Renal pelvis (tissue), 4 donors: Measurements from ENCODE around the gene SYF2. TPM values are rescaled to one million over a fixed set of nuclear protein-coding genes. Genes with fewer than 3 reads are reported as not detected.

Experiments used
- DNase-seq: peaks from one replicate; pipeline ENCODE4 v3.0.0-alpha.2; 2013
- polyA plus RNA-seq, 3 donors: library from polyadenylated mRNA; unstranded; fragments of 120-200 nt; gene quantifications; one replicate each; pipeline ENCODE4 v1.2.1, GENCODE V29; 2013; ENCODE audit not compliant: insufficient read length in 3 of 3

SYF2 gene
- polyA plus RNA-seq, 3 donors = 95.4 to 110 (median 95.7) TPM

DNA sequence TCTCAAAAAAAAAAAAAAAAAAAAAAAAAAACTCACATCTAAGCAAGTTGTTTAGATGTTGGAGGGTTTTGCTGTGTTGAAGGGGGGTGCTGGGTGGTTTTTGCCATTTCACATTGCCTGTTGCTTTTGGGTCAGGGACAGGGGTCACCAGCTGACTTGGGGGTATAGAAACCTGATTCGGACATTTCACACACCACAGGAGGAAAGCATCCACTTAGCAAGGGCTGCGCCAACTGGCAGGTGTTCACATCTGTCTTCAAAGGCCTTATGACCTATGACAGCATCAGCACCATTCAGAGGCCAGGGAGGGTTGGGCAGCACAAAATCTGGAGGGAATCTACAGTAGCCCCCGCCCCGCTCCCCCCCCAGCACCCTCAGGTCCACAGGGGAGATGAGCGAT, 45.2 kb downstream of the SYF2 start:
- DNase-seq = no peak

- DNase-seq = no peak
Measured at GRCh38 chr1:25186161-25187007, 45.9 kb downstream of the SYF2 start.

GRCh38 chr1:25185409-25186160, 46.7 kb downstream of the SYF2 start:
- DNase-seq = no peak

DNA sequence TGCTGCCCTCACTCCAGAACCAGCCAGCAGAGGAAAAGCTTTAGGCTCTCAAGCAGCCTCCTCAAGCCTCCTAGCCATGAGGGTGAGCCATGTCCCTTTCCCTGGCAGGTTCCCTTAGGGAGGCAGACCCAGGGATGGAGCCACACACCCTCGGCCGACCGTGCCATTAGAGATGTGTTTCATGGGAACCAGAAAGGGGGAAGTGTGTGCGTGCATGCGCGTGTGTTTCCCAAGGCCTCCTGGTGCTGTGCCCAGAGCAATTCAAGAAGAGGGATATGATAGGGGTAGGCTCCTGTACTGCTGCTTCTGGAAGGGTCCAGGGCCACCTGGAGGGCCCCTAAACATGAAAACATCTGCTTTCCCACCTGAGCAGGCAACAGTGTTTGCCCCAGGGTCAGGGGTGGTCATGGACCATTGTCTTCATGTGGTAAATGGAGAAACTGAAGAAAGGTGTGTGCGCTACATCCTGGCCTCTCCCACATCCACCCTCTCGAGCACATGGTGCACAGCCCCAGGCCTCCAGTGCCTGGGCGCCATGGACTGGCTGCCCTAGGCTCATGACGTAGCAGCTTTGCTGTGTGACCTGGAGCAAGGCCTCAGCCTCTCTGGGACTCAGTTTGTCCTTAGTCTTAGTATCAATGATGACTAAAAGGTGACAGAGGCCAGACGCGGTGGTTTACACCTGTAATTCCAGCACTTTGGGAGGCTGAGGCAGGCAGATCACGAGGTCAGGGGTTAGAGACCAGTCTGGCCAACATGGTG, 48.1 kb downstream of the SYF2 start:
- no peak for DNase-seq

GRCh38 chr1:25183126-25183980, 48.9 kb downstream of the SYF2 start:
- no peak for DNase-seq

- no peak for DNase-seq
Measured at GRCh38 chr1:25182629-25183028, 49.7 kb downstream of the SYF2 start.

DNA sequence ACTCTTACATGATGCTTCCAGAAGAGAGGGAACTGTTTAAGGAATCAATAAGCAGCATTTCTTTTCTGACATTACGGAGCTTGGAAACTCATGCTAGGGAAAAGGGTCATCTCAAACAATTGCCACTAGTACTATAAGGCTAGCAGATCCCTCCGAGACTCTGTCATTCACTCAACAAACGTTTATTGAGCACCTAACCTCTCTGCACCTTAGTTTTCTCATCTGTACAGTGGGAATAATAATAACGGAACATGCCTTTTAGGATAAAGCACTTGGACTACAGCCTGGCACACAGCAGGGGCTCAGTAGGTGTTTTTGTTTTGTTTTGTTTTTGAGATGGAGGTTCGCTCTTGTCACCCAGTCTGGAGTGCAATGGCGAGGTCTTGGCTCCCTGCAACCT, 51.3 kb downstream of the SYF2 start:
- no peak for DNase-seq

- no peak for DNase-seq
Measured at GRCh38 chr1:25178917-25179561, 53.3 kb downstream of the SYF2 start.

DNA sequence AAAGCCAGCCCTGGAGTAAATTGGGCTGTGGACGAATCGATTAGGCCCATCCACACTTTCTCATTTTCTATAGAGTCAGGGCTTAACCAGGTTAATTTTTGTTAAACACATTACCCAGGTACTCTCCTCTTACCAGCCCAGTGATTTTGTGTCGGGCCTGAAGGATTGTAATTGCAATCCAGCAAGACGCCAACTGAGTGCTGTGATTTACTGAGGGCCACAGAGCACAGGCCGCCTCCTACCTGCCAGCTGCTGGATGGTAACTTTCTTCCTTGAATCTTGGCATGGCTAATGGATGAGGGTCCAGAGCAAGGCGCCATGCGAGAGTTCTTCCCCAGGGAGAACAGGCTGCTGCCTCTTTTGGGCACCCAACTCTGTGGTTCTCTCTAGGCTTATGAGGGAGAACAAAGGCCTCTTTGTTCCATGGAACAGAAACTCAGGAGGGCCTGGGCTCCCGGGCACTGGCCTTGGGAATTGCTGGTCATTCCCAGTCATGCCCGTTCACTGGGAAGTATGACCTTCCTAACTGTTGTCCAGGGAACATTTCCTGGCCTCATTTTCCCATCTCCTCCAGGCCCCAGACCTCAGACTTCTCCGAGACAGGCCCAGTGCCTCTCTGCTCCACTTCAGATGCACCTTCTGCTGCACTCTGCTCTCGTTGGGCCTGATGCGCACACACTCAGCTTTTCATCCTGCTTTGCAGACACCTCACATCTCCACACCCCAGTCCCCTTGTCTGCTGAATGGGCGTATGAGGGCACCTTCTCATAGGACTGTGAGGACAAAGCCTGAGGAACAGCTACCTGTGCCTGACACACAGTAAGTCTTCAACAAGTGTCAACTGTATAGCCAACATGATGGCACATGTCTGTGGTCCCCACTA, 57.3 kb downstream of the SYF2 start:
- DNase-seq = no peak

GRCh38 chr1:25174363-25174729, 58.0 kb downstream of the SYF2 start:
- no peak for DNase-seq

DNA sequence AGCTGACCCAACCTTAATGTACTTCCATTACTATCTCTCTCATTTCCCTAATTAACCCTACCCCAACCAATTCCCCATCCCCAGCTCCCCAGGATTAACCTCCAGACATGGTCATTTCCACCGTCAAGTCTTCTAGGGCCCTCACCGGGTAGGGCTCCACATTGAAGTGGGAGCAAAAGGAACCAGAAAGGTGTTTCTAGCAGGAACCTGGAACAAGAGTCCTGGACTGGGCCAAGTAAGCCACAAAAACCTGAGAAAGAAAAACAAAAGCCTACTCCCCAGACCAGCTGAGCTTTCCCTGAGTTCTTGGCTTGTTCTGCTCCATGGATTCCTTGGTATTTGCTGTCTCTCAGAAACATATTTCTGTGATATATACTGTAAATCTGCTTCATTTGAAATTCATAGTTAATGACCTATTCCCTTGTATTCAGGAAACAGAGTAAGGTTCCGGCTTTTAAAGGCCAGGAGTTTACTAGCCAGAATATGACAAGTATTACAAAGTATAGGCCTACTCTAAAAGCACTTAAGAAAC, 58.4 kb downstream of the SYF2 start:
- no peak for DNase-seq

Other genes starting within 250 kb of the SYF2 start
- 100 to 1,000 TPM; 117 to 229 (median 189) TPM for gene RSRP1, start 15.0 kb upstream of the SYF2 start, polyA plus RNA-seq
- 1 to 10 TPM in 2 of 3 donors, under 1 TPM in 1; 0.94 to 2.1 (median 1.1) TPM for gene RHD, start 40.0 kb upstream of the SYF2 start, polyA plus RNA-seq
- gene TMEM50A, start 105.8 kb upstream of the SYF2 start, polyA plus RNA-seq = 100 to 1,000 TPM; 101 to 120 (median 113) TPM
- 1 to 10 TPM in 2 of 3 donors, under 1 TPM in 1; 0.77 to 1.3 (median 1.1) TPM for gene RHCE, start 188.3 kb upstream of the SYF2 start, polyA plus RNA-seq
- gene MACO1, start 198.4 kb upstream of the SYF2 start, polyA plus RNA-seq = 10 to 100 TPM; 24.3 to 28.3 (median 25.0) TPM